Measurements from ENCODE around the gene TMPRSS9.
"Not testable (repeated sequence)": the region's sequence is repeated elsewhere in the genome, so short reads cannot be mapped to it uniquely, and the experiment has no call there.

The TMPRSS9 gene

DNA sequence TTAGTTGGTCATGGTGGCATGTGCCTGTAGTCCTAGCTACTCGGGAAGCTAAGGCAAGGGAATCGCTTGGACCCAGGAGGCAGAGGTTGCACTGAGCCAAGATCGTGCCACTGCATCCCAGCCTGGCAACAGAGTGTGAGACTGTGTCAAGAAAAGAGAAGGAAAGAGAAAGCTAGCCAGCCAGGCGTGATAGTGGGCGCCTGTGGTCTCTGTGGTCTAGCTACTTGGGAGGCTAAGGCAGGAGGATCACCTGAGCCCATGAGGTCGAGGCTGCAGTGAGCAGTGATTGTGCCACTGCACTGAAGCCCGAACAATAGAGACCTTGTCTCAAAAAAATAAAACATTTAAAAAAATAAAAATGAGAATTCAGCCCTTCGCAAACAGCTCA is 34.0 kb downstream of the TMPRSS9 start:
- no peak for DNase-seq (ENCODE audit: low read depth)

- no peak for DNase-seq (ENCODE audit: low read depth)
These were observed 34.6 kb downstream of the TMPRSS9 start for GRCh38 chr19:2394442-2395292.

GRCh38 chr19:2395293-2395829 is 35.3 kb downstream of the TMPRSS9 start:
- DNase-seq (ENCODE audit: low read depth): not testable (repeated sequence)

GRCh38 chr19:2397173-2397572 is 37.1 kb downstream of the TMPRSS9 start:
- DNase-seq (ENCODE audit: low read depth): not testable (repeated sequence)

DNA sequence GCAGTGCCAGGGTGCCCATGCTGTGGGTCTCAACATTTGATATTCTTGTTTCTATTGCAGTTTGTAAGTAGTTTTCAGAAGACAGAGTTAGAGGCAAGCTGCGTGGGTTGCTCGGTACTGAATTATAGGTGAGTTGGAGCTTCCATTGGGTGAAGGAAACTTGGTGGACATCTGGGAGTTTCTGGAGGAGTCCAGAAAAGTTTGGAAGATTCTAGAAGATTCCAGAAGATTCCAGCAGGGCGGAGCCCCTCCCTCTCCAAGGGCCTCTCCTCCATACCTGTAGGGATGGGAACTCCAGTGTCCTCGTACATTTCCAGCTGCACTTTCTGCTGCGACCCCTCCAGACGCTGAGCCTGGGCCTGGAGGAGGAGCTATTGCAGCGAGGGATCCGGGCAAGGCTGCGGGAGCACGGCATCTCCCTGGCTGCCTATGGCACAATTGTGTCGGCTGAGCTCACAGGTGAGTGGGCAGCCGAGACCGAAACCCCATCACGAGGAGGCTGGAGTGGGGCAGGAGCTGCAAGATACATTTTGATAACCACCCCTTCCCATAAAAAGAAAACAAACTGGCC is 38.8 kb downstream of the TMPRSS9 start:
- no peak for DNase-seq (ENCODE audit: low read depth)

DNA sequence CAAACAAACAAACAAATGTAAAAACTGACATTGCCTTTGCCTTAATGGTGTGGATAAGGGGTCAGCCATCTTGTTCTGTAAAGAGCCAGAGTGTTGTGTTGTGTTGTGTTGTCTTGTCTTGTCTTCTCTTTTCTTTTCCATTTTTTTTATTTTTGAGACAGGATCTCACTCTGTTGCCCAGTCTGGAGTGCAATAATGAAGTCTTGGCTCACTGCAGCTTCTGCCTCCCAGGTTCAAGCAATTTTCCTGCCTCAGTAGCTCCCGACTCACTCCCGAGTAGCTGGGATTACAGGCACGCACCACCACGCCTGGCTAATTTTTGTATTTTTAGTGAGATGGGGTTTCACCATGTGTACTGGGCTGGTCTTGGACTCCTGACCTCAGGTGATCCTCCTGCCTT is 39.5 kb downstream of the TMPRSS9 start:
- DNase-seq (ENCODE audit: low read depth): no peak

- no peak for DNase-seq (ENCODE audit: low read depth)
These were observed 48.2 kb downstream of the TMPRSS9 start for GRCh38 chr19:2408247-2408646.

GRCh38 chr19:2409352-2409912 is 49.4 kb downstream of the TMPRSS9 start:
- DNase-seq (ENCODE audit: low read depth): no peak

GRCh38 chr19:2410023-2410422 is 50.0 kb downstream of the TMPRSS9 start:
- no peak for DNase-seq (ENCODE audit: low read depth)

DNA sequence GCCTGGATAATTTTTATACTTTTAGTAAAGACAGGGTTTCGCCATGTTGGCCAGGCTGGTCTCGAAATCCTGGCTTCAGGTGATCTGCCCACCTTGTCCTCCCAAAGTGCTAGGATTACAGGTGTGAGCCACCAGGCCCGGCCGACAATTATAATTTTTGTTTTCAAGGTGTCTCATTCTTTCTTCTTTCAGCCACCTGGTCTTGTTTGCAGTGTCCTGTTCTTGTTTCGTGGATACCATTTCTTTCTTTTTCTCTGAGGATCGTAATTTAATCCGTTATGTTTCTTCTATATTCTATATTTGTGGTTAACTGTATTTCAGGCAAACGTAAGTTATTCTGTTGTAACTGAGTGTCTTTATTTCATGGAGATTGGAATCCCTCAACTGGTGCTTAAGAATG is 51.6 kb downstream of the TMPRSS9 start:
- no peak for DNase-seq (ENCODE audit: low read depth)

GRCh38 chr19:2412449-2412848 is 52.4 kb downstream of the TMPRSS9 start:
- DNase-seq (ENCODE audit: low read depth): no peak

DNA sequence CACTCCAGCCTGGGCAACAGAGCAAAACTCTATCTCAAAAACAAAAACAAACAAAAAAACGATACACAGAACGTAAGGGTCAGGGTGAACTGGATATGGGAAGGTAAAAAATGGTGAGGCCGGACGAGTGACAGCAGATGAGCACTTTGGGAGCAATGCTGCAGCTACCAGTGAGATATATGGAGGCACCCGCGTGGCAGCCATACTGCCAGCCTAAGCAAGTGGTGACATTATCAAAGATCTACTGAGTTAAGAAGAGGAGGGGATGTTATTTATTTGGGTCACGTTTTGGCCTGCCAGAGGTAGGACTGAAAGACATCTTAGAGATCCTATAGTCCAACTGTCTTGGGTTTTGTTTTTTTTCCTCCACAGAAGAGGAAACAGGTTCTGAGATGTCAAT is 53.1 kb downstream of the TMPRSS9 start:
- DNase-seq (ENCODE audit: low read depth): no peak

GRCh38 chr19:2413629-2414028 is 53.6 kb downstream of the TMPRSS9 start:
- no peak for DNase-seq (ENCODE audit: low read depth)

DNA sequence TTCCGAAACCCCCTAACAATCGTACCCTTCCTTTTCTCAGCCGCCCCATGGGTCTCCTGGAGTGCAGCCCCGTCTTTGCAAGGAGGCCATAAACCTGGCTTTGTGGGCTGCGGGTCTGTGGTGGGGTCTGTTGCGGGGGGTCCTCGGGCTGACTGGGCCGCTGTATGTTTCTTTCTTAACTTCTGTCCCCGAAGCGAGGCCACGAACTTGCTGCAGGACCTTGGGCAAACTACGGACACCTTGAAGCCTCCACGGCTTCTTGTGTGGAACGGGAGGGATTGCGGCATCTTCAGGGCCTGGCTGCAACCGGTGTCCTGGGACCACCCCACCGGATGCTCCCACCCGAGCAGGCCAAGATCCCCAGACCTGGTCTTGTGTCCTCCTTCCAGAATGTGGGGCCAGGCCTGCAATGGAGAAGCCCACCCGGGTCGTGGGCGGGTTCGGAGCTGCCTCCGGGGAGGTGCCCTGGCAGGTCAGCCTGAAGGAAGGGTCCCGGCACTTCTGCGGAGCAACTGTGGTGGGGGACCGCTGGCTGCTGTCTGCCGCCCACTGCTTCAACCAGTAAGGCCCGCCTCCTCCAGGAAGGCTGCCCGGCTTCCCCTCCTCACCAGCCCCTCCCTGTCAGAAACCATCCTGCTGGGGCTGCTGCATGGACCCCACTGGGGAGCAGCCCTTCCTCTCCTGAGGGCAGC is 55.4 kb downstream of the TMPRSS9 start:
- no peak for DNase-seq (ENCODE audit: low read depth)

- DNase-seq (ENCODE audit: low read depth): no peak
These were observed 55.9 kb downstream of the TMPRSS9 start for GRCh38 chr19:2415973-2416319.

DNA sequence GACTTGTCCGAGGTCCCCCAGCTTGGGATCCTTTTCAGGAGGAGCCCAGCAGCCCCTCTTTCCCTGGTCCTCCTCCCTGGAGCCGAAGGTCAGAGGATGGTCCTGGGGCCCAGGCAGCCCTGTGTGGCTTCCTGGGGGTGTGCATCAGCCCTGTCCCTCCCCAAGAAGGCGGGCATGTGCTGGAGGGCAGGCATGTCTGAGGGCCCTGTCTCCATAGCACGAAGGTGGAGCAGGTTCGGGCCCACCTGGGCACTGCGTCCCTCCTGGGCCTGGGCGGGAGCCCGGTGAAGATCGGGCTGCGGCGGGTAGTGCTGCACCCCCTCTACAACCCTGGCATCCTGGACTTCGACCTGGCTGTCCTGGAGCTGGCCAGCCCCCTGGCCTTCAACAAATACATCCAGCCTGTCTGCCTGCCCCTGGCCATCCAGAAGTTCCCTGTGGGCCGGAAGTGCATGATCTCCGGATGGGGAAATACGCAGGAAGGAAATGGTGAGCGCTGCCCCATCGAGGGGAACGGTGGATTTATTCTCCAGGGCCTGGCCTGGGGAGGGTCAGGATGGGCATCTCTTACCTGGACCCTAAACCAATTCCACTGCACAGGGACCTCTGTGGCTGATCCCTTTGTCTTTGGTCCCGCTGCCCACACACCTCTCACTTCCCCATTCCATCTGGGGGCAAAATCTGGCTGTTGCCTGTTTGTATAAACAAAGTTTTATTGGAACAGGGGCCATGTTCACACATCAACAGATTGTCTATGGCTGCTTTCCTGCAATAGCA is 56.4 kb downstream of the TMPRSS9 start:
- DNase-seq (ENCODE audit: low read depth): no peak

- DNase-seq (ENCODE audit: low read depth): not testable (repeated sequence)
These were observed 57.4 kb downstream of the TMPRSS9 start for GRCh38 chr19:2417436-2417835.

- DNase-seq (ENCODE audit: low read depth): no peak
These were observed 57.9 kb downstream of the TMPRSS9 start for GRCh38 chr19:2417881-2418406.

GRCh38 chr19:2419754-2420153 is 59.7 kb downstream of the TMPRSS9 start:
- DNase-seq (ENCODE audit: low read depth): no peak

DNA sequence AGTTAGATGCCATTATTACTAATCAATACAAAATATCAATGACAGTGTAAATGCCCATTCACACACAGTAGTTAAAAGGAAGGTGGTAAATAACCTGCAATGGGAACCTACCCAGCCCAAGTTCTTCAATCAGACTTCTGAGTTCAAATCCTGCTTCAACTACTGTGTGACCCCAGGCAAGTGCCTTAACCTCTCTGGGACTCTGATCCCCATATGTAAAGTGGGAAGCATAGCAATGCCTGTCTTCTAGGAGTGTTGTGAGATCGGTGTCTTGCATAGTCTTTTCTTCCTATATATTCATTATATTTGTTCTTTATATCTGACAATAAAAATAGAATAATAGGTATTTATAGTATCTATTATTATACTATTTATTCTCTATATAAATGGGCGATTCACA is 60.4 kb downstream of the TMPRSS9 start:
- no peak for DNase-seq (ENCODE audit: low read depth)

DNA sequence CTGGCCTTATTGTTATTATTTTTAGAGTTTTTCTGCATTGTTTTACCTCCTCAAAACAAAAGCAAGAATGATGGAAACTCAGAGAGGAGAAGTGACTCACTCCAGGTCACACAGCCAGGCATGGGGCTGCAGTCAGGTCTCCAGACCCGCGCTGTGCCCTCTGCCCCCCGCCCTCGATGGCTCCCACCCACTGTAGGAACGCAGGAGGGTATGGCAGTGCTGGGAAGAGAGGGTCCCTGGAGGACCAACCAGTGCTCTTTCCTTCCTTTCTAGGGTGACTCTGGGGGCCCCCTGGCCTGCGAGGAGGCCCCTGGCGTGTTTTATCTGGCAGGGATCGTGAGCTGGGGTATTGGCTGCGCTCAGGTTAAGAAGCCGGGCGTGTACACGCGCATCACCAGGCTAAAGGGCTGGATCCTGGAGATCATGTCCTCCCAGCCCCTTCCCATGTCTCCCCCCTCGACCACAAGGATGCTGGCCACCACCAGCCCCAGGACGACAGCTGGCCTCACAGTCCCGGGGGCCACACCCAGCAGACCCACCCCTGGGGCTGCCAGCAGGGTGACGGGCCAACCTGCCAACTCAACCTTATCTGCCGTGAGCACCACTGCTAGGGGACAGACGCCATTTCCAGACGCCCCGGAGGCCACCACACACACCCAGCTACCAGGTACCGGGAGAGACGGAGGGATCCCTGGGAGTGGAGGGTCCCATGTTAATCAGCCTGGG is 61.7 kb downstream of the TMPRSS9 start:
- no peak for DNase-seq (ENCODE audit: low read depth)

Data from fibroblast of the conjunctiva (primary cell).